Keratinocyte (primary cell): ENCODE measurements around the gene ERMARD. TPM values are rescaled to one million over a fixed set of nuclear protein-coding genes. Genes with fewer than 3 reads are reported as not detected.

ENCODE experiments used
- DNase-seq: peaks from one replicate; pipeline ENCODE4 v3.0.0-alpha.2; 2011; ENCODE audit warnings: low read depth, missing footprints, low spot score
- FAIRE-seq: peaks from 2 replicates; lab custom pipeline; 2011; peaks lifted over from hg19 to GRCh38; lab: Jason Lieb, UNC
- H2AFZ ChIP-seq: 2 replicates; pipeline ENCODE4 v1.6.0; 2012; ENCODE audit warnings: low read length, control low read depth, inconsistent platforms; ENCODE audit not compliant: control insufficient read depth
- H3K27ac ChIP-seq: 2 replicates; pipeline ENCODE4 v1.5.1; 2011; ENCODE audit warnings: low read length; ENCODE audit not compliant: control insufficient read depth, insufficient read depth
- H3K27me3 ChIP-seq: 3 replicates; pipeline ENCODE4 v1.6.0; 2011; ENCODE audit warnings: low read length; ENCODE audit not compliant: control insufficient read depth, insufficient read depth; ENCODE audit errors: extremely low read depth
- H3K36me3 ChIP-seq, 2 experiments: 2 replicates in 1 of 2; 3 replicates in 1 of 2; pipeline ENCODE4 v1.5.1; 2011; ENCODE audit warnings: low read length in 2 of 2, mild to moderate bottlenecking in 1 of 2; ENCODE audit not compliant: control insufficient read depth in 2 of 2, insufficient read depth in 2 of 2; ENCODE audit errors: extremely low read depth in 1 of 2
- H3K4me1 ChIP-seq: 3 replicates; pipeline ENCODE4 v1.5.1; 2011; ENCODE audit warnings: low read length; ENCODE audit not compliant: control insufficient read depth, insufficient read depth; ENCODE audit errors: extremely low read depth
- H3K4me2 ChIP-seq: 3 replicates; pipeline ENCODE4 v1.6.0; 2011; ENCODE audit warnings: low read depth, low read length; ENCODE audit not compliant: control insufficient read depth, insufficient read depth; ENCODE audit errors: extremely low read depth
- H3K4me3 ChIP-seq, 3 experiments: fragments of 200-600 bp in 1 of 3; sonication (generic) in 1 of 3; 2 replicates in 2 of 3; 3 replicates in 1 of 3; pipeline ENCODE4 v1.5.1; 2011 to 2016; ENCODE audit warnings: low read length in 3 of 3, mild to moderate bottlenecking in 3 of 3, control low read depth in 2 of 3, inconsistent platforms in 1 of 3, low read depth in 1 of 3, mixed read lengths in 1 of 3, mixed run types in 1 of 3, moderate library complexity in 1 of 3; ENCODE audit not compliant: control insufficient read depth in 2 of 3, insufficient read depth in 2 of 3; ENCODE audit errors: extremely low read depth in 1 of 3
- H3K79me2 ChIP-seq: 2 replicates; pipeline ENCODE4 v1.6.0; 2012; ENCODE audit warnings: low read length; ENCODE audit not compliant: control insufficient read depth, insufficient read depth
- H3K9ac ChIP-seq: 3 replicates; pipeline ENCODE4 v1.6.0; 2011; ENCODE audit warnings: low read length; ENCODE audit not compliant: control insufficient read depth, insufficient read depth; ENCODE audit errors: extremely low read depth
- H3K9me1 ChIP-seq: 3 replicates; pipeline ENCODE4 v1.6.0; 2011; ENCODE audit warnings: low read length; ENCODE audit not compliant: control insufficient read depth, insufficient read depth; ENCODE audit errors: extremely low read depth
- H3K9me3 ChIP-seq: 2 replicates; pipeline ENCODE4 v1.5.1; 2012; ENCODE audit warnings: low read depth, low read length; ENCODE audit not compliant: control insufficient read depth
- H4K20me1 ChIP-seq: 3 replicates; pipeline ENCODE4 v1.6.0; 2011; ENCODE audit warnings: low read length; ENCODE audit not compliant: control insufficient read depth, insufficient read depth; ENCODE audit errors: extremely low read depth
- EZH2 ChIP-seq: IDR thresholded peaks from one replicate; pipeline ENCODE4 v1.6.1; 2012; ENCODE audit warnings: inconsistent platforms, mild to moderate bottlenecking, low read length, moderate library complexity
- dilution Hi-C: fragments of 300-500 bp; cut with MboI; formaldehyde crosslinking; loops from one replicate; pipeline ENCODE4 v1.7.0; 2020; ENCODE audit warnings: low sequenced_read_pairs; ENCODE audit not compliant: extremely low pct_ligation_motif_present
- polyA plus RNA-seq, 5 experiments: library from polyadenylated mRNA; depleted of rRNA in 3 of 5; stranded (reverse) in 3 of 5; stranded (forward) in 1 of 5; unstranded in 1 of 5; fragments of >200 nt; gene quantifications; 1 replicate in 1 of 5; 2 replicates in 3 of 5; 3 replicates in 1 of 5; pipeline versions ENCODE4 v1.2.1 to v1.2.3, GENCODE V29; 2011 to 2012; ENCODE audit warnings: missing spikeins in 2 of 5, low read depth in 1 of 5, low replicate concordance in 1 of 5
- TF ChIP-seq, protein P1 (sequence below), 3 experiments: IDR thresholded peaks in 1 of 3; conservative IDR thresholded peaks in 1 of 3; optimal IDR thresholded peaks in 1 of 3; 2 replicates in 2 of 3; 3 replicates in 1 of 3; pipeline versions ENCODE3 to v1.5.1; 2011; ENCODE audit warnings: low read length in 3 of 3, mild to moderate bottlenecking in 3 of 3, moderate library complexity in 2 of 3, control low read depth in 1 of 3, inconsistent platforms in 1 of 3; ENCODE audit not compliant: insufficient read depth in 2 of 3; ENCODE audit errors: extremely low read depth in 1 of 3

Gene ERMARD
- polyA plus RNA-seq, 1 donor (not counting 4 experiments of a cell fraction or from before 2014, with no cell fraction given), result 37.9 TPM

GRCh38 chr6:169783971-169784820, 32.8 kb downstream of the ERMARD start:
- FAIRE-seq, result no peak

GRCh38 chr6:169784821-169785340, 33.5 kb downstream of the ERMARD start:
- Histone ChIP-seq H3K9me3 (no peaks in the 10 kb centered on the region), H4K20me1 (no peaks in the 10 kb centered on the region), H2AFZ (no peak overlapping the region), H3K36me3 (peaks cover 0 to 7% of the 10 kb centered on the region in 2 experiments), H3K4me1 (peaks cover 4% of the 10 kb centered on the region), H3K4me3 (no peak overlapping the region), H3K27me3 (no peaks in the 10 kb centered on the region), H3K79me2 (no peaks in the 10 kb centered on the region), H3K9me1 (no peaks in the 10 kb centered on the region), H3K9ac (no peak overlapping the region), H3K27ac (no peak overlapping the region), H3K4me2 (no peak overlapping the region)
- TF ChIP-seq, protein P1, sequence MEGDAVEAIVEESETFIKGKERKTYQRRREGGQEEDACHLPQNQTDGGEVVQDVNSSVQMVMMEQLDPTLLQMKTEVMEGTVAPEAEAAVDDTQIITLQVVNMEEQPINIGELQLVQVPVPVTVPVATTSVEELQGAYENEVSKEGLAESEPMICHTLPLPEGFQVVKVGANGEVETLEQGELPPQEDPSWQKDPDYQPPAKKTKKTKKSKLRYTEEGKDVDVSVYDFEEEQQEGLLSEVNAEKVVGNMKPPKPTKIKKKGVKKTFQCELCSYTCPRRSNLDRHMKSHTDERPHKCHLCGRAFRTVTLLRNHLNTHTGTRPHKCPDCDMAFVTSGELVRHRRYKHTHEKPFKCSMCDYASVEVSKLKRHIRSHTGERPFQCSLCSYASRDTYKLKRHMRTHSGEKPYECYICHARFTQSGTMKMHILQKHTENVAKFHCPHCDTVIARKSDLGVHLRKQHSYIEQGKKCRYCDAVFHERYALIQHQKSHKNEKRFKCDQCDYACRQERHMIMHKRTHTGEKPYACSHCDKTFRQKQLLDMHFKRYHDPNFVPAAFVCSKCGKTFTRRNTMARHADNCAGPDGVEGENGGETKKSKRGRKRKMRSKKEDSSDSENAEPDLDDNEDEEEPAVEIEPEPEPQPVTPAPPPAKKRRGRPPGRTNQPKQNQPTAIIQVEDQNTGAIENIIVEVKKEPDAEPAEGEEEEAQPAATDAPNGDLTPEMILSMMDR (optimal IDR thresholded peaks at IDR 0.05 in 1 of 3, IDR thresholded peaks at IDR 0.05 in 1 of 3, conservative IDR thresholded peaks at IDR 0.05 in 1 of 3; ENCODE audit: extremely low read depth in 1 of 3, insufficient read depth in 2 of 3, low read length in 3 of 3), result no peak
- TF ChIP-seq EZH2, result no peak
- DNase-seq, result no peak
- no peak for FAIRE-seq
- dilution Hi-C loops, result no loop called here

More at GRCh38 chr6:169783971-169784820, 32.8 kb downstream of the ERMARD start:
- Histone ChIP-seq H3K4me2 (no peak overlapping the region), H3K4me1 (no peaks in the 10 kb centered on the region), H3K4me3 (no peak overlapping the region), H4K20me1 (no peaks in the 10 kb centered on the region), H3K27me3 (no peaks in the 10 kb centered on the region), H3K9me3 (no peaks in the 10 kb centered on the region), H2AFZ (no peak overlapping the region), H3K27ac (no peak overlapping the region), H3K79me2 (no peaks in the 10 kb centered on the region), H3K9ac (no peak overlapping the region), H3K9me1 (no peaks in the 10 kb centered on the region), H3K36me3 (peaks cover 0 to 7% of the 10 kb centered on the region in 2 experiments)
- no peak for DNase-seq
- dilution Hi-C loops, result no loop called here
- TF ChIP-seq, protein P1 (optimal IDR thresholded peaks at IDR 0.05 in 1 of 3, IDR thresholded peaks at IDR 0.05 in 1 of 3, conservative IDR thresholded peaks at IDR 0.05 in 1 of 3; ENCODE audit: extremely low read depth in 1 of 3, insufficient read depth in 2 of 3, low read length in 3 of 3), result no peak
- TF ChIP-seq EZH2, result no peak
